Caco-2 (cell line): ENCODE measurements around the gene VENTX. TPM values are rescaled to one million over a fixed set of nuclear protein-coding genes. Genes with fewer than 3 reads are reported as not detected.

Experiments
- BruUV-seq: library from RNA; stranded (reverse); fragments of 400-500 nt; replicated peaks from 2 replicates; lab custom pipeline; 2021; lab: Mats Ljungman, UMichigan
- CTCF ChIA-PET: fragments of 300-600 bp; sonication (Branson Sonifier 250); formaldehyde crosslinking; loops from one replicate; lab custom pipeline; 2022; ENCODE audit warnings: antibody characterized with exemption; lab: Charles Lee
- POLR2A ChIA-PET: fragments of 300-600 bp; sonication (Branson Sonifier 250); formaldehyde crosslinking; loops from one replicate; lab custom pipeline; 2022; ENCODE audit warnings: antibody characterized with exemption; lab: Charles Lee
- DNase-seq, 2 experiments: peaks; one replicate each; pipeline versions ENCODE4 v3.0.0 to v3.0.0-alpha.2; 2020 to 2022
- H3K27me3 ChIP-seq: replicated peaks from 2 replicates; pipeline ENCODE4 v1.6.0; 2011; ENCODE audit warnings: low read length; ENCODE audit not compliant: control insufficient read depth, insufficient read depth
- H3K36me3 ChIP-seq: 2 replicates; pipeline ENCODE4 v1.5.1; 2011; ENCODE audit warnings: low read length; ENCODE audit not compliant: control insufficient read depth, insufficient read depth
- H3K4me1 ChIP-seq: fragments of 250-450 bp; sonication (Bioruptor Pico); 2 replicates; pipeline ENCODE4 v1.5.1; 2020; ENCODE audit warnings: mild to moderate bottlenecking
- H3K4me3 ChIP-seq: 2 replicates; pipeline ENCODE4 v1.5.1; 2011; ENCODE audit warnings: low read depth, mild to moderate bottlenecking, control low read depth, low read length
- H3K9me3 ChIP-seq: fragments of 250-450 bp; sonication (Bioruptor Pico); 2 replicates; pipeline ENCODE4 v1.5.1; 2020; ENCODE audit warnings: mild to moderate bottlenecking, moderate library complexity
- H3K27ac Mint-ChIP-seq: one replicate; pipeline ENCODE4 v1.8.0; 2022; ENCODE audit warnings: mixed read lengths; ENCODE audit not compliant: unreplicated experiment
- H3K27me3 Mint-ChIP-seq: one replicate; pipeline ENCODE4 v1.8.0; 2022; ENCODE audit warnings: mixed read lengths; ENCODE audit not compliant: insufficient read depth, unreplicated experiment
- H3K36me3 Mint-ChIP-seq: one replicate; pipeline ENCODE4 v1.8.0; 2022; ENCODE audit warnings: mild to moderate bottlenecking, mixed read lengths; ENCODE audit not compliant: insufficient read depth, unreplicated experiment
- H3K4me1 Mint-ChIP-seq: one replicate; pipeline ENCODE4 v1.8.0; 2022; ENCODE audit warnings: low read depth, mixed read lengths; ENCODE audit not compliant: unreplicated experiment
- H3K4me3 Mint-ChIP-seq: one replicate; pipeline ENCODE4 v1.8.0; 2022; ENCODE audit warnings: mild to moderate bottlenecking, moderate library complexity, mixed read lengths; ENCODE audit not compliant: unreplicated experiment
- H3K9me3 Mint-ChIP-seq: one replicate; pipeline ENCODE4 v1.8.0; 2022; ENCODE audit warnings: mixed read lengths; ENCODE audit not compliant: unreplicated experiment
- intact Hi-C: fragments of 100-400 bp; cut with micrococcal nuclease; formaldehyde crosslinking; loops from one replicate; pipeline ENCODE4 v1.10.0; 2022; ENCODE audit not compliant: unreplicated experiment
- microRNA-seq: library from miRNA; unstranded; fragments of <30 nt; microRNA quantifications from one replicate; pipeline ENCODE4 v1.2.0, GENCODE V29; 2022
- total RNA-seq: library from RNA; stranded (reverse); gene quantifications from 2 replicates; pipeline ENCODE4 v1.2.3, GENCODE V29; 2022
- TF ChIP-seq, protein P1 (sequence below), 2 experiments: fragments of 200-600 bp in 1 of 2; IDR thresholded peaks; 1 replicate in 1 of 2; 2 replicates in 1 of 2; pipeline versions ENCODE4 v1.5.1 to v1.8.0; 2011 to 2022; ENCODE audit warnings: antibody characterized with exemption in 1 of 2, control low read depth in 1 of 2, inconsistent platforms in 1 of 2, low read depth in 1 of 2, low read length in 1 of 2, mild to moderate bottlenecking in 1 of 2, moderate library complexity in 1 of 2; ENCODE audit not compliant: insufficient read depth in 1 of 2, severe bottlenecking in 1 of 2, unreplicated experiment in 1 of 2

Gene VENTX
- total RNA-seq, 1 experiment from 2014 or later, result not detected

DNA sequence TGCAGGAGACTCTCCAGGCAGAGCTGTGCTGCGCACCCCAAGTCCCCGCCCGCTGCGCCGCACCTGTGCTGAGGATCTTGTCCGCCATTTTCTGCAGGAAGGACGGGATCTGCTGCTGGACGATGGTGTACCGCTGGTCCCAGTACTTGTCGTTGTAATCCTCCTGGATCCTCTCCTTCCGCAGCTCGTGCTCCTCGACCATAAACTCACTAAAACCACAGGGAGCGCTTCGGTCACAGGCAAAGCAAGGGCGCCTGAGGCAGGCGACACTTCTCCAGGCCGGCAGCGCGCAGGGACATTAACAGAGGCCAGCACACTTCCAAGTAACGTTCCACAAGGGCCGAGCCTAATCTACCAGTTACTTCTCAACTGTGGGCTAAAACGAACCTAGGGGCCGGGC is 52.1 kb downstream of the VENTX start:
- peaks cover 70% of the 10 kb centered on the region for H3K36me3 Mint-ChIP-seq
- peaks cover 7% of the 10 kb centered on the region for H3K36me3 ChIP-seq
- no TSS peak for BruUV-seq

More for the DNA sequence above, 52.1 kb downstream of the VENTX start:
- no peak overlapping the region for H3K27ac Mint-ChIP-seq
- DNase-seq, result no peak
- Histone ChIP-seq H3K27me3 (no peaks in the 10 kb centered on the region), H3K4me1 (no peaks in the 10 kb centered on the region), H3K4me3 (no peak overlapping the region), H3K9me3 (no peaks in the 10 kb centered on the region)
- CTCF ChIA-PET, result no interaction called here
- H3K4me3 Mint-ChIP-seq, result no peak overlapping the region
- intact Hi-C loops, result no loop called here
- H3K9me3 Mint-ChIP-seq, result no peaks in the 10 kb centered on the region
- TF ChIP-seq, protein P1, sequence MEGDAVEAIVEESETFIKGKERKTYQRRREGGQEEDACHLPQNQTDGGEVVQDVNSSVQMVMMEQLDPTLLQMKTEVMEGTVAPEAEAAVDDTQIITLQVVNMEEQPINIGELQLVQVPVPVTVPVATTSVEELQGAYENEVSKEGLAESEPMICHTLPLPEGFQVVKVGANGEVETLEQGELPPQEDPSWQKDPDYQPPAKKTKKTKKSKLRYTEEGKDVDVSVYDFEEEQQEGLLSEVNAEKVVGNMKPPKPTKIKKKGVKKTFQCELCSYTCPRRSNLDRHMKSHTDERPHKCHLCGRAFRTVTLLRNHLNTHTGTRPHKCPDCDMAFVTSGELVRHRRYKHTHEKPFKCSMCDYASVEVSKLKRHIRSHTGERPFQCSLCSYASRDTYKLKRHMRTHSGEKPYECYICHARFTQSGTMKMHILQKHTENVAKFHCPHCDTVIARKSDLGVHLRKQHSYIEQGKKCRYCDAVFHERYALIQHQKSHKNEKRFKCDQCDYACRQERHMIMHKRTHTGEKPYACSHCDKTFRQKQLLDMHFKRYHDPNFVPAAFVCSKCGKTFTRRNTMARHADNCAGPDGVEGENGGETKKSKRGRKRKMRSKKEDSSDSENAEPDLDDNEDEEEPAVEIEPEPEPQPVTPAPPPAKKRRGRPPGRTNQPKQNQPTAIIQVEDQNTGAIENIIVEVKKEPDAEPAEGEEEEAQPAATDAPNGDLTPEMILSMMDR (IDR thresholded peaks at IDR 0.05; ENCODE audit: insufficient read depth in 1 of 2, low read depth in 1 of 2, low read length in 1 of 2, severe bottlenecking in 1 of 2, unreplicated experiment in 1 of 2), result no peak
- no peaks in the 10 kb centered on the region for H3K27me3 Mint-ChIP-seq
- no peaks in the 10 kb centered on the region for H3K4me1 Mint-ChIP-seq
- POLR2A ChIA-PET, result no interaction called here

Small RNAs within 50 kb of the gene (microRNA-seq; reads per million reads assigned to microRNA genes)
- gene MIR202, result not detected

Other genes with a start within 250 kb of the VENTX start
- not detected in 2 replicates for gene ADGRA1, start 149.9 kb upstream of the VENTX start, total RNA-seq
- gene KNDC1, start 77.6 kb upstream of the VENTX start, total RNA-seq, result 1.5 and 3.2 TPM in 2 replicates
- gene UTF1, start 7.6 kb upstream of the VENTX start, total RNA-seq, result not detected in 2 replicates
- 13.4 and 16.8 TPM in 2 replicates for gene ADAM8, start 39.0 kb downstream of the VENTX start, total RNA-seq
- gene TUBGCP2, start 71.0 kb downstream of the VENTX start, total RNA-seq, result 92.2 and 93.3 TPM in 2 replicates
- gene ZNF511, start 71.1 kb downstream of the VENTX start, total RNA-seq, result 98.5 and 112 TPM in 2 replicates
- gene CALY, start 99.0 kb downstream of the VENTX start, total RNA-seq, result not detected in 2 replicates
- gene PRAP1, start 109.5 kb downstream of the VENTX start, total RNA-seq, result 0.34 TPM in 1 of 2 replicates, not detected in the other
- gene FUOM, start 120.2 kb downstream of the VENTX start, total RNA-seq, result 108 and 119 TPM in 2 replicates
- 232 and 247 TPM in 2 replicates for gene ECHS1, start 135.5 kb downstream of the VENTX start, total RNA-seq
- 6.7 and 7.3 TPM in 2 replicates for gene PAOX, start 141.4 kb downstream of the VENTX start, total RNA-seq
- gene MTG1, start 156.3 kb downstream of the VENTX start, total RNA-seq, result 111 and 113 TPM in 2 replicates
- gene SPRN, start 186.8 kb downstream of the VENTX start, total RNA-seq, result not detected in 2 replicates
- gene SCART1, start 216.1 kb downstream of the VENTX start, total RNA-seq, result 0.70 and 0.73 TPM in 2 replicates